ENCODE data around the gene SVBP. TPM values are rescaled to one million over a fixed set of nuclear protein-coding genes. Genes with fewer than 3 reads are reported as not detected.

SVBP gene
- total RNA-seq, 1 donor from 2014 or later, result 1.2 TPM

DNA sequence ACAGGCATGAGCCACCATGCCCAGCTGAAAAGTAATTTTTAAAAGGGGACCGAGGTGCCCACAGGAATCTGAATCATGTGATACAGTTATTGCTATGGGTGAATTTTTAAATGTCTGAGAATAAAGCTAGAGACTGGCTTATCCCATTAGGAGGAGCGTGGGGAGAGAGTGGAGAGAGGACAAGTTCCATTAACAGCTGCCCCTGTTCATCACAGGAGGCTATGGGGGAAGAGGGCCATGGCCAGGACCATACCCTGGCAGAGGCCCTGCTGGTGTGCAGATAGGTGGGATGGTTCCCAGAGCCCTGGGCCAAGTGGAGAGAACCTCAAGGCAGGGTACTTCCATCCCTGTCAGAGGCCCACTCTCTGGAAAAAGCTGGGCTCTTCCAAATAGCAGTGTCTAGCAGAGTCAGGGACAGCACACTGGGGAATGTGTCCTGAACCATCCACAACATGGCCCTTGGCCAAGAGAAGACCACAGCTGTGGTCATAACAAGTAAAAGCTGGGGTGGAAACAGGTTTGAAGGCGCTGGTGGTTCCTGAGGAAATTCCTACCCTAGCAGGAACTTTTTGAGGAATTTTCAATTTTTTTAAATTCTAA, 15.5 kb upstream of the SVBP start:
- Histone ChIP-seq H3K4me1 (no peaks in the 10 kb centered on the region), H3K27me3 (no peaks in the 10 kb centered on the region), H3K4me3 (no peak overlapping the region), H3K27ac (no peak overlapping the region), H3K9me3 (no peaks in the 10 kb centered on the region), H3K36me3 (no peaks in the 10 kb centered on the region)
- no peak for DNase-seq (ENCODE audit: low spot score in 2 of 2)
- TF ChIP-seq, protein P1, sequence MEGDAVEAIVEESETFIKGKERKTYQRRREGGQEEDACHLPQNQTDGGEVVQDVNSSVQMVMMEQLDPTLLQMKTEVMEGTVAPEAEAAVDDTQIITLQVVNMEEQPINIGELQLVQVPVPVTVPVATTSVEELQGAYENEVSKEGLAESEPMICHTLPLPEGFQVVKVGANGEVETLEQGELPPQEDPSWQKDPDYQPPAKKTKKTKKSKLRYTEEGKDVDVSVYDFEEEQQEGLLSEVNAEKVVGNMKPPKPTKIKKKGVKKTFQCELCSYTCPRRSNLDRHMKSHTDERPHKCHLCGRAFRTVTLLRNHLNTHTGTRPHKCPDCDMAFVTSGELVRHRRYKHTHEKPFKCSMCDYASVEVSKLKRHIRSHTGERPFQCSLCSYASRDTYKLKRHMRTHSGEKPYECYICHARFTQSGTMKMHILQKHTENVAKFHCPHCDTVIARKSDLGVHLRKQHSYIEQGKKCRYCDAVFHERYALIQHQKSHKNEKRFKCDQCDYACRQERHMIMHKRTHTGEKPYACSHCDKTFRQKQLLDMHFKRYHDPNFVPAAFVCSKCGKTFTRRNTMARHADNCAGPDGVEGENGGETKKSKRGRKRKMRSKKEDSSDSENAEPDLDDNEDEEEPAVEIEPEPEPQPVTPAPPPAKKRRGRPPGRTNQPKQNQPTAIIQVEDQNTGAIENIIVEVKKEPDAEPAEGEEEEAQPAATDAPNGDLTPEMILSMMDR (IDR thresholded peaks at IDR 0.05), result no peak
- intact Hi-C loops (cut with DNase I), result no loop called here

DNA sequence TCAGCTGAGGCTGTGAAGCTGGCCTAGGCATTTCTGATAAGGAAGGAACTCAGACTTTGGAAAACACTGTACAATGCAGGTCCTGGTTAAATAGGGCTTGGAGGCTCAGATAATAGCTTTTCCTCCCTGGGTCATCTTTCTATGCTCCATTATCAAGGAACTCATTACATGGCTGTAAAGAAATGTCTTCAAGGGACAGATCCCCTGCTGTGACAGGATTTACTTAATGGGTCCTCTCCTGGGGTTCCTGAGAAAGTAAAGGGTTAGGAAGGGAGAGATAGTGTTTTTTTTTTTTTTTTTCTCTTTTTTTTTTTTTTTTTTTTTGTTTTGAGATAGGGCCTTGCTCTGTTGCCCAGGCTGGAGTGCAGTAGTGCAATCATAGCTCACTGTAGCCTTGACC, 14.1 kb upstream of the SVBP start:
- H3K27me3 ChIP-seq, result no peaks in the 10 kb centered on the region
- intact Hi-C loops (cut with DNase I), result no loop called here
- no peaks in the 10 kb centered on the region for H3K9me3 ChIP-seq
- H3K27ac ChIP-seq, result no peak overlapping the region
- TF ChIP-seq, protein P1 (IDR thresholded peaks at IDR 0.05), result no peak
- DNase-seq (ENCODE audit: low spot score in 2 of 2), result no peak
- H3K4me1 ChIP-seq, result no peaks in the 10 kb centered on the region
- no peaks in the 10 kb centered on the region for H3K36me3 ChIP-seq
- H3K4me3 ChIP-seq, result no peak overlapping the region

DNA sequence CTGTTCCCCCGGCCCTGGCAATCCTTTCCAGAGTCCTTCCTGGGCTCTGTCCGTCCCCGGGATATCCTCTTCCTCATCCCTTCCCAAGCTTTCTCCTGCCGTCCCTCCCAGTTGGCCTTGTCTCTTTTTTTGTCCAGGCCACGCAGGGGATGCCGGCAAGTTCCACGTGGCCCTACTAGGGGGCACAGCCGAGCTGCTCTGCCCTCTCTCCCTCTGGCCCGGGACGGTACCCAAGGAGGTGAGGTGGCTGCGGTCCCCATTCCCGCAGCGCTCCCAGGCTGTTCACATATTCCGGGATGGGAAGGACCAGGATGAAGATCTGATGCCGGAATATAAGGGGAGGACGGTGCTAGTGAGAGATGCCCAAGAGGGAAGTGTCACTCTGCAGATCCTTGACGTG, 13.4 kb upstream of the SVBP start:
- no peaks in the 10 kb centered on the region for H3K36me3 ChIP-seq
- H3K27ac ChIP-seq, result no peak overlapping the region
- H3K27me3 ChIP-seq, result no peaks in the 10 kb centered on the region
- no peak overlapping the region for H3K4me3 ChIP-seq
- no peaks in the 10 kb centered on the region for H3K9me3 ChIP-seq
- no peak for DNase-seq (ENCODE audit: low spot score in 2 of 2)
- intact Hi-C loops (cut with DNase I), result no loop called here
- TF ChIP-seq, protein P1 (IDR thresholded peaks at IDR 0.05), result no peak
- H3K4me1 ChIP-seq, result no peaks in the 10 kb centered on the region

DNA sequence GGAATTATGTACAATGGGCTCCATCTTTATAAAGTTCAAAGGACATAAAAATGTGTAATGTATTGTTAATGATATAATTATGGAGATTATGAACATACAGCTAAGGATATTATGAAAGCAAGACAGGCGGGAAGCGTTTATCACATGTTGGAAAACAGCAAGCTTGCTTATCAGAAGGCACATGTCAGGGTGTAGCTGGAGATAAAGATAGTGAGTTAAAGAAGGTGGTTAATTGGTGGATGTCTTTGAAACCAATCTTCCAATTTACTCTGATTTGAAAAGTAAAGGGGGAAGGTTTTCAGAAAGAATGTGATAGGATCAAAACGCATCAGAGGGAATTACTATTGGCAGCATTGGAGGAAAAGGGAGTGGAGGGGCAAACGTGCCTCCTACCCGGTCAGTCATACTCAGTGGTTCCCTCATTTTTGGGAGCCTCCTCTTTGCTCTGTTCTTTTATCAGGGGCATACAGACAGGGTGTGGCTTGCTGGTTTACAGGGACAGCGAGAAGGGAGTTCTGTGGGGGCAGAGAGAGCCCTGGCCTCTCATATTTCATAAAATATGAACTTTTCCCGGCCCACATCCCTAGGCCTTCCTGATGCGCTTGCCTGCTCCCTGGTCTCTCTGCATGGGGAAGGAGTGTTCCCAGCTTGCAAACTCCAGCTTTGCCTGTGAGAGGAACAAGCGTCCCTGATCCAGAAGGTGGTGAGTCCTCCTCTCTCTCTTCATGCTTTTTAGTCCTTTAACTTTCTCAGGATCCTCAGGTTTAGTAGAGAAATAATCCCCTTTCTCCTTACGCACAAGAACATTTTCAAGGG, 8.0 kb upstream of the SVBP start:
- H3K4me1 ChIP-seq, result no peaks in the 10 kb centered on the region

DNA sequence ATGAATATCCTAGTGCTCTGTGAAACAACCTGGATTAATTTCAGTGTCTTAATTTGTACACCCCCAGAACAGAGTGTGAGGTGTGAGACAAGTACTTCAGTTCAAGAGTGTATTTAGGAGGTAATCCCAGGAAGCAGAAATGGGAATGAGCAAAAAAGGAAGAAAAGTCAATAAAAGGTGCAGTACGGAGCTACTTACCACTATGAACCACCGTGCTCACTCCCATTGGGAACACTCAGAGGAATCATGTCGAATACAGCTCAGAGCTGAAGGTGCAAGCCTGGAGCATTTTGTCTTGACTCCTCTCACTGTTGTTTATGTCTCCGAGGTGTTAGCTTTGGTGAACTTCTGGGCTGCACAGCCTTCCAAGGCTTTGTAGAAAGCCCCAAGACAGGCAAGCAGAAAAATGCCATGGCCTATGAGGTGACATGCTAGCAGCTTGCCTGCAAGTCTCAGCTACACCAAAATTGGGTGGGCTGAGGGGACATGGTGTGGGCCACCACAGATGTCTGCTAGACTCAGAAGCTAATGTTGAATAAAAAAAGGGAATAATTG, 7.4 kb upstream of the SVBP start:
- intact Hi-C loops (cut with DNase I), result no loop called here
- Histone ChIP-seq H3K4me3 (no peak overlapping the region), H3K27me3 (no peaks in the 10 kb centered on the region), H3K27ac (no peak overlapping the region), H3K36me3 (no peaks in the 10 kb centered on the region), H3K9me3 (no peaks in the 10 kb centered on the region), H3K4me1 (no peaks in the 10 kb centered on the region)
- no peak for DNase-seq (ENCODE audit: low spot score in 2 of 2)
- TF ChIP-seq, protein P1 (IDR thresholded peaks at IDR 0.05), result no peak

More for the DNA sequence above, 8.0 kb upstream of the SVBP start:
- H3K4me3 ChIP-seq, result no peak overlapping the region
- H3K36me3 ChIP-seq, result no peaks in the 10 kb centered on the region
- no peaks in the 10 kb centered on the region for H3K27me3 ChIP-seq
- intact Hi-C loops (cut with DNase I), result no loop called here
- H3K27ac ChIP-seq, result no peak overlapping the region
- TF ChIP-seq, protein P1 (IDR thresholded peaks at IDR 0.05), result no peak
- H3K9me3 ChIP-seq, result no peaks in the 10 kb centered on the region
- no peak for DNase-seq (ENCODE audit: low spot score in 2 of 2)

All from ascending aorta (tissue), 2 donors.